GM12872 (cell line): Measurements from ENCODE around the gene YES1.

Experiments used
- CTCF ChIP-seq: IDR thresholded peaks from 3 replicates; pipeline ENCODE4 v1.5.1; 2011; ENCODE audit warnings: low read depth, mild to moderate bottlenecking, low read length, moderate library complexity; ENCODE audit not compliant: insufficient read depth

The YES1 gene

GRCh38 chr18:711657-712400, 100.2 kb downstream of the YES1 start:
- peak; percentile 33; the same call in 1 of the 3 replicates for TF ChIP-seq CTCF

GRCh38 chr18:711310-711656, 100.8 kb downstream of the YES1 start:
- TF ChIP-seq CTCF: no peak

GRCh38 chr18:710418-711300, 101.4 kb downstream of the YES1 start:
- TF ChIP-seq CTCF: no peak

GRCh38 chr18:709771-710170, 102.3 kb downstream of the YES1 start:
- no peak for TF ChIP-seq CTCF

- TF ChIP-seq CTCF: no peak
Measured at GRCh38 chr18:708096-708495, 103.9 kb downstream of the YES1 start.

- TF ChIP-seq CTCF: no peak
Measured at GRCh38 chr18:706405-706804, 105.6 kb downstream of the YES1 start.

- TF ChIP-seq CTCF: no peak
Measured at GRCh38 chr18:703213-703967, 108.7 kb downstream of the YES1 start.
